SK-N-SH (cell line): Measurements from ENCODE around the gene ADD3.

Source experiments
- CTCF ChIP-seq: fragments of 200-600 bp; sonication (generic); IDR thresholded peaks from 2 replicates; pipeline ENCODE4 v1.6.1; 2017; ENCODE audit warnings: antibody characterized with exemption, mild to moderate bottlenecking, moderate library complexity
- ELF1 ChIP-seq: IDR thresholded peaks from 2 replicates; pipeline ENCODE4 v1.4.0; 2012
- RFX5 ChIP-seq: IDR thresholded peaks from 2 replicates; pipeline ENCODE4 v1.6.1; 2012; ENCODE audit warnings: mild to moderate bottlenecking, improper control_type of control experiment, low read length
- YY1 ChIP-seq: IDR thresholded peaks from 2 replicates; pipeline ENCODE4 v1.4.0; 2012; ENCODE audit warnings: low read depth, mild to moderate bottlenecking
- TF ChIP-seq, protein P1 (sequence below): IDR thresholded peaks from 2 replicates; pipeline ENCODE4 v1.4.0; 2012; ENCODE audit warnings: low read depth

DNA sequence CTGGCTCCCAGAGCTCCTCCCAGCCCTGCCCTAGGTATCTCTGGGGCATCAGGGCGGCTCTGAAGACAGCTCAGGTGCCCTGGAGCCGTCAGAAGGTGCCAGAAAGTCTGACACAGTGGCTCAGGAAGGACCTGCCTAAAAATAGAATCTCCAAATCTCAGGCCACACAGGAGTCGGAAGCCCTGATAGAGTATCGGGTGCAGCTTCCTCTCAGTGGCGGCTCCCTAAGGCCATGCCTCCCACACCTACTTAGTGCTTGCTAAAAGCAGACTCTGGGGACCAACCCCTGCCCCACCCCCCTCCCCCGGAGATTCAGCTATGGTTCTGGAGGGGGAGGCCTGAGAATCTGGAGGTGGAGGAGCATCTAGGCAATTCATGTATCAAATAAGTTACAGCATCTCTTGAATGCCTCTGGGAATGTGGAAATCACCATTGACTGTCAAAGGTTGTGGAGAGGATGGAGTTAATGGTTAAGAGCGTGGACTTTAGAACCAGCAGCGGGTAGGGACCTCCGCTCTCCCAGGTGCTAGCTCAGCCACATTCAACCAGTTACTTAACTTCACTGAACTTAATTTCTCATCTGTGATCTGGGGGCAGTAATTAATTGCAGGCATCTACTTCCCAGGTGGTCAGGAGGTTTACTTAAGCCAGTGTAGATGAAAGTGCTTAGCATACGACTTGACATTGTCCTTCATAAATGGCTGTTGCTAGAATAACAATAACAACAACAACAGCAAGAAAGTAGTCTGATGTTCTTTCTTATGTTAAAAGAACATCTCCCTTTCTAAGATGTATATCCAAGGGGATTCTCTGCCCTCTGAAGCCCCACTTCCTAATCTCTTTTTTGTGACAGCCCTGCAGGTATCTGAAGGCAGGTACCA lies 161.1 kb downstream of the ADD3 start:
- TF ChIP-seq CTCF (no peak), RFX5 (no peak), ELF1 (no peak), YY1 (no peak)
- TF ChIP-seq, protein P1, sequence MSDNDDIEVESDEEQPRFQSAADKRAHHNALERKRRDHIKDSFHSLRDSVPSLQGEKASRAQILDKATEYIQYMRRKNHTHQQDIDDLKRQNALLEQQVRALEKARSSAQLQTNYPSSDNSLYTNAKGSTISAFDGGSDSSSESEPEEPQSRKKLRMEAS: no peak
